HEK293T (cell line): ENCODE results near the gene PAX7.

Experiments used
- ELF4 ChIP-seq: fragments of 450-650 bp; IDR thresholded peaks from 2 replicates; pipeline ENCODE4 v1.6.1; 2017; ENCODE audit warnings: antibody characterized with exemption
- FOXA1 ChIP-seq: fragments of 450-650 bp; IDR thresholded peaks from 2 replicates; pipeline ENCODE4 v1.6.1; 2016; ENCODE audit warnings: mild to moderate bottlenecking
- FOXK2 ChIP-seq: fragments of 450-650 bp; IDR thresholded peaks from 2 replicates; pipeline ENCODE4 v1.6.1; 2016; ENCODE audit warnings: mild to moderate bottlenecking
- FOXM1 ChIP-seq: fragments of 450-650 bp; IDR thresholded peaks from 2 replicates; pipeline ENCODE4 v1.6.1; 2017; ENCODE audit warnings: mild to moderate bottlenecking, borderline replicate concordance
- HDGF ChIP-seq: fragments of 450-650 bp; IDR thresholded peaks from 2 replicates; pipeline ENCODE4 v1.6.1; 2017; ENCODE audit warnings: antibody characterized with exemption, borderline replicate concordance
- L3MBTL2 ChIP-seq: fragments of 450-650 bp; conservative IDR thresholded peaks from 2 replicates; pipeline ENCODE4 v1.6.1; 2016; ENCODE audit warnings: mild to moderate bottlenecking
- NFRKB ChIP-seq: fragments of 450-650 bp; IDR thresholded peaks from 2 replicates; pipeline ENCODE4 v1.6.1; 2016; ENCODE audit warnings: mild to moderate bottlenecking, moderate library complexity
- PKNOX1 ChIP-seq: fragments of 450-650 bp; IDR thresholded peaks from 2 replicates; pipeline ENCODE4 v1.6.1; 2016
- SP1 ChIP-seq: fragments of 450-650 bp; IDR thresholded peaks from 2 replicates; pipeline ENCODE4 v1.6.1; 2017

GRCh38 chr1:18716112-18716784 lies 85.6 kb downstream of the PAX7 start:
- TF ChIP-seq SP1 (no peak), L3MBTL2 (no peak), FOXA1 (no peak), ELF4 (no peak), HDGF (no peak), FOXK2 (no peak), FOXM1 (no peak), NFRKB (no peak), PKNOX1 (no peak)
